Thyroid gland (tissue), 4 donors: ENCODE results near the gene CINP. TPM values are rescaled to one million over a fixed set of nuclear protein-coding genes. Genes with fewer than 3 reads are reported as not detected.

ENCODE experiments used
- DNase-seq, 2 donors: peaks; one replicate each; pipeline ENCODE4 v3.0.0-alpha.2; 2019
- H3K27ac ChIP-seq, 3 donors: fragments of 200-600 bp; sonication (generic); 1 replicate in 2 of 3; 2 replicates in 1 of 3; pipeline ENCODE4 v1.5.1; 2016 to 2019; ENCODE audit warnings: mild to moderate bottlenecking in 1 of 3, moderate library complexity in 1 of 3
- H3K27me3 ChIP-seq: fragments of 200-600 bp; sonication (generic); one replicate; pipeline ENCODE4 v1.5.1; 2019
- H3K36me3 ChIP-seq, 2 donors: fragments of 200-600 bp; sonication (generic); one replicate each; pipeline ENCODE4 v1.5.1; 2016 to 2019
- H3K4me1 ChIP-seq, 2 donors: fragments of 200-600 bp; sonication (generic); one replicate each; pipeline ENCODE4 v1.5.1; 2017 to 2019
- H3K4me3 ChIP-seq, 3 donors: fragments of 200-600 bp; sonication (generic); replicated peaks in 1 of 3; 1 replicate in 2 of 3; 2 replicates in 1 of 3; pipeline ENCODE4 v1.5.1; 2016; ENCODE audit warnings: mild to moderate bottlenecking in 1 of 3
- H3K9me3 ChIP-seq: fragments of 200-600 bp; sonication (generic); one replicate; pipeline ENCODE4 v1.5.1; 2017
- POLR2A ChIP-seq, 2 donors: fragments of 450-650 bp; IDR thresholded peaks; one replicate each; pipeline ENCODE4 v1.6.1; 2017; ENCODE audit warnings: antibody characterized with exemption in 2 of 2, mild to moderate bottlenecking in 2 of 2, moderate library complexity in 1 of 2
- WGBS, 2 donors: methylation state at CpG; one replicate each; pipeline ENCODE4 v1.1.5; 2017; 5-methylcytosine and 5-hydroxymethylcytosine counted together
- intact Hi-C: fragments of 100-400 bp; cut with DNase I; formaldehyde crosslinking; loops from one replicate; pipeline ENCODE4 v1.15.1; 2023
- total RNA-seq, 4 donors: library from RNA; depleted of rRNA; stranded (reverse); fragments of >200 nt; gene quantifications; one replicate each; pipeline ENCODE4 v1.2.3, GENCODE V29; 2016
- TF ChIP-seq, protein P1 (sequence below), 6 experiments: fragments of 200-600 bp in 3 of 6; fragments of 450-650 bp in 3 of 6; sonication (generic) in 3 of 6; IDR thresholded peaks; one replicate each; pipeline ENCODE4 v1.5.1; 2016 to 2019; ENCODE audit warnings: antibody characterized with exemption in 6 of 6, mild to moderate bottlenecking in 2 of 6, inconsistent platforms in 1 of 6, moderate library complexity in 1 of 6

CINP gene
- 10 to 100 TPM; 31.9 to 43.3 (median 39.7) TPM for total RNA-seq

GRCh38 chr14:102362545-102363181, at the start of gene CINP, which contains the start of gene TECPR2:
TSS of gene CINP (minus strand) at chr14:102362890. CDS start at chr14:102362851, 39 bp downstream.
TSS of gene TECPR2 (plus strand) at chr14:102362941. CDS start at chr14:102376722, 13,781 bp downstream.
- WGBS, 2 donors: 0 to 2% methylated on average over 11 to 18 of the region's 58 CpGs
- TF ChIP-seq POLR2A (IDR thresholded peaks at IDR 0.05): peak in 1 of 2 donors; percentile 82
- TF ChIP-seq, protein P1, sequence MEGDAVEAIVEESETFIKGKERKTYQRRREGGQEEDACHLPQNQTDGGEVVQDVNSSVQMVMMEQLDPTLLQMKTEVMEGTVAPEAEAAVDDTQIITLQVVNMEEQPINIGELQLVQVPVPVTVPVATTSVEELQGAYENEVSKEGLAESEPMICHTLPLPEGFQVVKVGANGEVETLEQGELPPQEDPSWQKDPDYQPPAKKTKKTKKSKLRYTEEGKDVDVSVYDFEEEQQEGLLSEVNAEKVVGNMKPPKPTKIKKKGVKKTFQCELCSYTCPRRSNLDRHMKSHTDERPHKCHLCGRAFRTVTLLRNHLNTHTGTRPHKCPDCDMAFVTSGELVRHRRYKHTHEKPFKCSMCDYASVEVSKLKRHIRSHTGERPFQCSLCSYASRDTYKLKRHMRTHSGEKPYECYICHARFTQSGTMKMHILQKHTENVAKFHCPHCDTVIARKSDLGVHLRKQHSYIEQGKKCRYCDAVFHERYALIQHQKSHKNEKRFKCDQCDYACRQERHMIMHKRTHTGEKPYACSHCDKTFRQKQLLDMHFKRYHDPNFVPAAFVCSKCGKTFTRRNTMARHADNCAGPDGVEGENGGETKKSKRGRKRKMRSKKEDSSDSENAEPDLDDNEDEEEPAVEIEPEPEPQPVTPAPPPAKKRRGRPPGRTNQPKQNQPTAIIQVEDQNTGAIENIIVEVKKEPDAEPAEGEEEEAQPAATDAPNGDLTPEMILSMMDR (IDR thresholded peaks at IDR 0.05): no peak
- H3K36me3 ChIP-seq: peaks cover 5 to 7% of the 10 kb centered on the region in 2 donors
- intact Hi-C loops: no loop called here
- H3K27ac ChIP-seq: peak within 1 kb of the TSS; percentile 73 to 90 (median 88)
- H3K4me3 ChIP-seq: peak within 1 kb of the TSS; percentile 83 to 99 (median 93)
- no peaks in the 10 kb centered on the region for H3K9me3 ChIP-seq
- peak; percentile 98 for DNase-seq
- no peaks in the 10 kb centered on the region for H3K27me3 ChIP-seq
- H3K4me1 ChIP-seq: peaks cover 18 to 22% of the 10 kb centered on the region in 2 donors

GRCh38 chr14:102408724-102409123, 46.0 kb upstream of the CINP start:
- intact Hi-C loops: no loop called here
- no peak for TF ChIP-seq POLR2A (IDR thresholded peaks at IDR 0.05)
- TF ChIP-seq, protein P1 (IDR thresholded peaks at IDR 0.05): no peak
- DNase-seq: peak; percentile 45 to 69

GRCh38 chr14:102407258-102407657, 44.6 kb upstream of the CINP start:
- Histone ChIP-seq H3K9me3 (no peaks in the 10 kb centered on the region), H3K4me3 (no peak overlapping the region), H3K27ac (no peak overlapping the region), H3K4me1 (no peaks in the 10 kb centered on the region), H3K36me3 (no peaks in the 10 kb centered on the region), H3K27me3 (no peaks in the 10 kb centered on the region)
- DNase-seq: no peak
- no peak for TF ChIP-seq POLR2A (IDR thresholded peaks at IDR 0.05)
- TF ChIP-seq, protein P1 (IDR thresholded peaks at IDR 0.05): no peak
- intact Hi-C loops: no loop called here
- 91 to 92% methylated on average over 6 to 7 of the region's 7 CpGs for WGBS, 2 donors

More at GRCh38 chr14:102408724-102409123, 46.0 kb upstream of the CINP start:
- Histone ChIP-seq H3K27me3 (no peaks in the 10 kb centered on the region), H3K4me3 (no peak overlapping the region), H3K27ac (no peak overlapping the region), H3K36me3 (no peaks in the 10 kb centered on the region), H3K4me1 (no peaks in the 10 kb centered on the region), H3K9me3 (no peaks in the 10 kb centered on the region)

DNA sequence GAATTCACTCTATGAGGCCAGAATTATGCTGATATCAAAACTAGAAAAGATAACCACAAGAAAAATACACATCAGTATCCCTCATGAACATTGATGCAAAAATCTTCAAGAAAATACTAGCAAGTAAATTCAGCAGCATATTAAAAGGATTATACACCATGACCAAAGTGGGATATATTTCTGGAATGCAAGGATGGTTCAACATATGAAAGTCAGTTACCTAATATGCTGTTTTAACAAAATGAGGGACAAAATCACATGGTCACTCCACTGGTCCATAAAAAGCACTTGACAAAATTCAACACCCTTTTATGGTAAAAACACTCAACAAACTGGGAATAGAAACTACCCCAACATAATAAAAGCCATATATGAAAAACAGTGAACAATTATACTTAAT, 40.3 kb upstream of the CINP start:
- no peak overlapping the region for H3K4me3 ChIP-seq
- no peak for DNase-seq
- H3K27ac ChIP-seq: no peak overlapping the region
- intact Hi-C loops: no loop called here
- no peaks in the 10 kb centered on the region for H3K4me1 ChIP-seq
- no peaks in the 10 kb centered on the region for H3K9me3 ChIP-seq
- no peaks in the 10 kb centered on the region for H3K36me3 ChIP-seq
- no peaks in the 10 kb centered on the region for H3K27me3 ChIP-seq
- no peak for TF ChIP-seq POLR2A (IDR thresholded peaks at IDR 0.05)
- TF ChIP-seq, protein P1 (IDR thresholded peaks at IDR 0.05): no peak

DNA sequence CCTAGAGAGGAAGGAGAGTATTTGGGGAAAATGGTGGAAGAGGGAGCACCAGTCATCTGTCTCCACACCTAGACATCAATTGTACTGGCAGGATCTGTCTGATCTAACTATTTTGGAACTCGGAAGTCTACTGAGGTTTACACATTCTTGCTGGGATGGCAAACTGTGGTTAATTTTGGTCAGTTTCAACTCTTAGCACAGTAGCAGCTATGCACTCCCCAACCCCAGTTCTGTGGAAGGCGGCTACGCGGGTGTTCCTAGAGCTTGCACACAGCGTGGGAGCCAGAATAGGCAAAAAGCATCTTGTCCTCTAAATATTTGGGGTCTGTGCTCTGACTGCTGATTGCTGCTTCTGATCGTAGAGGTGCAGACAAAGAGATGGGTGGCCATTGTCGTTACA, 33.8 kb upstream of the CINP start:
- Histone ChIP-seq H3K36me3 (no peaks in the 10 kb centered on the region), H3K4me3 (no peak overlapping the region), H3K9me3 (no peaks in the 10 kb centered on the region), H3K27ac (no peak overlapping the region), H3K4me1 (no peaks in the 10 kb centered on the region), H3K27me3 (no peaks in the 10 kb centered on the region)
- no peak for DNase-seq
- intact Hi-C loops: no loop called here
- TF ChIP-seq POLR2A (IDR thresholded peaks at IDR 0.05): no peak
- TF ChIP-seq, protein P1 (IDR thresholded peaks at IDR 0.05): no peak
- 82 to 97% methylated on average over 7 of the region's 7 CpGs for WGBS, 2 donors
